ENCODE data around the gene TRNP1.

The TRNP1 gene

GRCh38 chr1:27015260-27015659, 21.8 kb downstream of the TRNP1 start:
- 77% methylated on average over 2 of the region's 3 CpGs for WGBS
- H3K27ac ChIP-seq (ENCODE audit: low read depth, low read length), result no peak overlapping the region

GRCh38 chr1:27016376-27016775, 22.9 kb downstream of the TRNP1 start:
- Histone ChIP-seq H3K9me3 (ENCODE audit: insufficient read depth, low read depth, low read length) (no peaks in the 10 kb centered on the region), H3K27ac (ENCODE audit: low read depth, low read length) (no peak overlapping the region), H3K36me3 (ENCODE audit: insufficient read depth, low read length) (no peaks in the 10 kb centered on the region), H3K4me3 (ENCODE audit: low read length) (no peak overlapping the region), H3K27me3 (ENCODE audit: insufficient read depth, low read length) (no peaks in the 10 kb centered on the region), H3K4me1 (ENCODE audit: insufficient read depth, low read length) (peaks cover 4% of the 10 kb centered on the region), H3K9ac (ENCODE audit: low read depth, low read length) (no peak overlapping the region)
- WGBS, result 100% methylated on average over 1 of the region's 1 CpG

More at GRCh38 chr1:27015260-27015659, 21.8 kb downstream of the TRNP1 start:
- Histone ChIP-seq H3K4me3 (ENCODE audit: low read length) (no peak overlapping the region), H3K4me1 (ENCODE audit: insufficient read depth, low read length) (peaks cover 9% of the 10 kb centered on the region), H3K9me3 (ENCODE audit: insufficient read depth, low read depth, low read length) (no peaks in the 10 kb centered on the region), H3K27me3 (ENCODE audit: insufficient read depth, low read length) (no peaks in the 10 kb centered on the region), H3K36me3 (ENCODE audit: insufficient read depth, low read length) (no peaks in the 10 kb centered on the region), H3K9ac (ENCODE audit: low read depth, low read length) (no peak overlapping the region)

GRCh38 chr1:27017207-27017606, 23.7 kb downstream of the TRNP1 start:
- no peak overlapping the region for H3K9ac ChIP-seq (ENCODE audit: low read depth, low read length)
- H3K36me3 ChIP-seq (ENCODE audit: insufficient read depth, low read length), result no peaks in the 10 kb centered on the region
- H3K4me3 ChIP-seq (ENCODE audit: low read length), result no peak overlapping the region
- no peaks in the 10 kb centered on the region for H3K9me3 ChIP-seq (ENCODE audit: insufficient read depth, low read depth, low read length)
- WGBS, result 97% methylated on average over 4 of the region's 4 CpGs
- peaks cover 7% of the 10 kb centered on the region for H3K4me1 ChIP-seq (ENCODE audit: insufficient read depth, low read length)
- no peak overlapping the region for H3K27ac ChIP-seq (ENCODE audit: low read depth, low read length)
- H3K27me3 ChIP-seq (ENCODE audit: insufficient read depth, low read length), result no peaks in the 10 kb centered on the region

GRCh38 chr1:27018316-27018715, 24.8 kb downstream of the TRNP1 start:
- 84% methylated on average over 2 of the region's 3 CpGs for WGBS
- Histone ChIP-seq H3K4me3 (ENCODE audit: low read length) (no peak overlapping the region), H3K9ac (ENCODE audit: low read depth, low read length) (no peak overlapping the region), H3K9me3 (ENCODE audit: insufficient read depth, low read depth, low read length) (no peaks in the 10 kb centered on the region), H3K36me3 (ENCODE audit: insufficient read depth, low read length) (no peaks in the 10 kb centered on the region), H3K27me3 (ENCODE audit: insufficient read depth, low read length) (no peaks in the 10 kb centered on the region), H3K27ac (ENCODE audit: low read depth, low read length) (no peak overlapping the region), H3K4me1 (ENCODE audit: insufficient read depth, low read length) (peaks cover 7% of the 10 kb centered on the region)

- WGBS, result 54% methylated on average over 9 of the region's 9 CpGs
- H3K4me3 ChIP-seq (ENCODE audit: low read length), result no peak overlapping the region
- H3K9me3 ChIP-seq (ENCODE audit: insufficient read depth, low read depth, low read length), result no peaks in the 10 kb centered on the region
- H3K4me1 ChIP-seq (ENCODE audit: insufficient read depth, low read length), result peaks cover 7% of the 10 kb centered on the region
- H3K9ac ChIP-seq (ENCODE audit: low read depth, low read length), result no peak overlapping the region
- H3K27me3 ChIP-seq (ENCODE audit: insufficient read depth, low read length), result no peaks in the 10 kb centered on the region
- H3K27ac ChIP-seq (ENCODE audit: low read depth, low read length), result no peak overlapping the region
- H3K36me3 ChIP-seq (ENCODE audit: insufficient read depth, low read length), result no peaks in the 10 kb centered on the region
These were observed 28.0 kb downstream of the TRNP1 start for GRCh38 chr1:27021354-27022031.

- Histone ChIP-seq H3K36me3 (ENCODE audit: insufficient read depth, low read length) (no peaks in the 10 kb centered on the region), H3K9me3 (ENCODE audit: insufficient read depth, low read depth, low read length) (no peaks in the 10 kb centered on the region), H3K4me3 (ENCODE audit: low read length) (no peak overlapping the region), H3K4me1 (ENCODE audit: insufficient read depth, low read length) (peaks cover 18% of the 10 kb centered on the region), H3K9ac (ENCODE audit: low read depth, low read length) (no peak overlapping the region), H3K27me3 (ENCODE audit: insufficient read depth, low read length) (no peaks in the 10 kb centered on the region), H3K27ac (ENCODE audit: low read depth, low read length) (no peak overlapping the region)
- 97% methylated on average over 4 of the region's 4 CpGs for WGBS
These were observed 32.2 kb downstream of the TRNP1 start for GRCh38 chr1:27025718-27026117.

GRCh38 chr1:27026621-27027574, 33.4 kb downstream of the TRNP1 start:
- no peak overlapping the region for H3K9ac ChIP-seq (ENCODE audit: low read depth, low read length)
- H3K36me3 ChIP-seq (ENCODE audit: insufficient read depth, low read length), result no peaks in the 10 kb centered on the region
- H3K4me3 ChIP-seq (ENCODE audit: low read length), result no peak overlapping the region
- 39% methylated on average over 19 of the region's 19 CpGs for WGBS
- no peaks in the 10 kb centered on the region for H3K9me3 ChIP-seq (ENCODE audit: insufficient read depth, low read depth, low read length)
- H3K4me1 ChIP-seq (ENCODE audit: insufficient read depth, low read length), result peaks cover 18% of the 10 kb centered on the region
- no peaks in the 10 kb centered on the region for H3K27me3 ChIP-seq (ENCODE audit: insufficient read depth, low read length)
- no peak overlapping the region for H3K27ac ChIP-seq (ENCODE audit: low read depth, low read length)

- H3K27ac ChIP-seq (ENCODE audit: low read depth, low read length), result no peak overlapping the region
- no peak overlapping the region for H3K4me3 ChIP-seq (ENCODE audit: low read length)
- H3K9ac ChIP-seq (ENCODE audit: low read depth, low read length), result no peak overlapping the region
- no peaks in the 10 kb centered on the region for H3K36me3 ChIP-seq (ENCODE audit: insufficient read depth, low read length)
- H3K27me3 ChIP-seq (ENCODE audit: insufficient read depth, low read length), result no peaks in the 10 kb centered on the region
- 76% methylated on average over 8 of the region's 8 CpGs for WGBS
- H3K9me3 ChIP-seq (ENCODE audit: insufficient read depth, low read depth, low read length), result no peaks in the 10 kb centered on the region
- H3K4me1 ChIP-seq (ENCODE audit: insufficient read depth, low read length), result peaks cover 21% of the 10 kb centered on the region
These were observed 34.2 kb downstream of the TRNP1 start for GRCh38 chr1:27027575-27028250.

GRCh38 chr1:27029517-27029916, 36.0 kb downstream of the TRNP1 start:
- WGBS, result 79% methylated on average over 8 of the region's 9 CpGs
- no peaks in the 10 kb centered on the region for H3K9me3 ChIP-seq (ENCODE audit: insufficient read depth, low read depth, low read length)
- no peak overlapping the region for H3K27ac ChIP-seq (ENCODE audit: low read depth, low read length)
- no peaks in the 10 kb centered on the region for H3K36me3 ChIP-seq (ENCODE audit: insufficient read depth, low read length)
- H3K9ac ChIP-seq (ENCODE audit: low read depth, low read length), result no peak overlapping the region
- H3K27me3 ChIP-seq (ENCODE audit: insufficient read depth, low read length), result no peaks in the 10 kb centered on the region
- H3K4me3 ChIP-seq (ENCODE audit: low read length), result no peak overlapping the region
- peaks cover 25% of the 10 kb centered on the region for H3K4me1 ChIP-seq (ENCODE audit: insufficient read depth, low read length)

- Histone ChIP-seq H3K4me1 (ENCODE audit: insufficient read depth, low read length) (peaks cover 25% of the 10 kb centered on the region), H3K9ac (ENCODE audit: low read depth, low read length) (peak overlapping the region; percentile 70), H3K4me3 (ENCODE audit: low read length) (peak overlapping the region; percentile 30), H3K9me3 (ENCODE audit: insufficient read depth, low read depth, low read length) (no peaks in the 10 kb centered on the region), H3K27me3 (ENCODE audit: insufficient read depth, low read length) (no peaks in the 10 kb centered on the region), H3K27ac (ENCODE audit: low read depth, low read length) (peak overlapping the region; percentile 86), H3K36me3 (ENCODE audit: insufficient read depth, low read length) (no peaks in the 10 kb centered on the region)
- 26% methylated on average over 41 of the region's 43 CpGs for WGBS
These were observed 38.0 kb downstream of the TRNP1 start for GRCh38 chr1:27031235-27032118.

Measured in HUES64 (cell line).